ENCODE results near the gene ABCD2.

- TF ChIP-seq CTCF (IDR thresholded peaks at IDR 0.05; ENCODE audit: borderline replicate concordance, extremely low read depth, low read length, poor library complexity, severe bottlenecking) = no peak
- TF ChIP-seq EZH2 (IDR thresholded peaks at IDR 0.05; ENCODE audit: borderline replicate concordance, low read depth, low read length, severe bottlenecking) = no peak
Observed at GRCh38 chr12:39592295-39592694, 27.3 kb downstream of the ABCD2 start.

All from DND-41 (cell line).